ENCODE results near the gene MAP7. TPM values are rescaled to one million over a fixed set of nuclear protein-coding genes. Genes with fewer than 3 reads are reported as not detected.

Gene MAP7
- polyA plus RNA-seq, 1 donor from 2014 or later: 5.1 TPM

- Histone ChIP-seq H3K4me3 (ENCODE audit: low read length) (no peak overlapping the region), H3K27me3 (ENCODE audit: insufficient read depth, low read depth, low read length) (no peaks in the 10 kb centered on the region), H3K36me3 (ENCODE audit: insufficient read depth, low read length) (no peaks in the 10 kb centered on the region), H3F3A (ENCODE audit: insufficient read depth, low read length, poor library complexity, severe bottlenecking) (no peaks in the 10 kb centered on the region), H4K20me1 (ENCODE audit: insufficient read depth) (no peaks in the 10 kb centered on the region), H3K4me2 (ENCODE audit: low read length) (no peak overlapping the region), H2AFZ (ENCODE audit: low read depth, low read length) (no peak overlapping the region), H3K9me2 (ENCODE audit: insufficient read depth, low read length) (no peaks in the 10 kb centered on the region), H3K9me3 (ENCODE audit: low read length) (no peaks in the 10 kb centered on the region), H3K9ac (ENCODE audit: low read length) (no peak overlapping the region), H3K79me2 (replicated peaks; ENCODE audit: insufficient read depth, low read length) (no peaks in the 10 kb centered on the region), H3K27ac (ENCODE audit: low read length) (no peak overlapping the region)
- TF ChIP-seq RAD21 (conservative IDR thresholded peaks at IDR 0.05) (no peak), EP300 (conservative IDR thresholded peaks at IDR 0.05; ENCODE audit: poor library complexity, severe bottlenecking) (no peak), SMC3 (conservative IDR thresholded peaks at IDR 0.05; ENCODE audit: poor library complexity) (no peak), EZH2 (IDR thresholded peaks at IDR 0.05; ENCODE audit: borderline replicate concordance, insufficient read depth, low read length, poor library complexity, severe bottlenecking) (no peak), TAF1 (IDR thresholded peaks at IDR 0.05; ENCODE audit: low read depth) (no peak), POLR2AphosphoS5 (IDR thresholded peaks at IDR 0.05) (no peak), MXI1 (conservative IDR thresholded peaks at IDR 0.05; ENCODE audit: poor library complexity, severe bottlenecking) (no peak)
- TF ChIP-seq, protein P1, sequence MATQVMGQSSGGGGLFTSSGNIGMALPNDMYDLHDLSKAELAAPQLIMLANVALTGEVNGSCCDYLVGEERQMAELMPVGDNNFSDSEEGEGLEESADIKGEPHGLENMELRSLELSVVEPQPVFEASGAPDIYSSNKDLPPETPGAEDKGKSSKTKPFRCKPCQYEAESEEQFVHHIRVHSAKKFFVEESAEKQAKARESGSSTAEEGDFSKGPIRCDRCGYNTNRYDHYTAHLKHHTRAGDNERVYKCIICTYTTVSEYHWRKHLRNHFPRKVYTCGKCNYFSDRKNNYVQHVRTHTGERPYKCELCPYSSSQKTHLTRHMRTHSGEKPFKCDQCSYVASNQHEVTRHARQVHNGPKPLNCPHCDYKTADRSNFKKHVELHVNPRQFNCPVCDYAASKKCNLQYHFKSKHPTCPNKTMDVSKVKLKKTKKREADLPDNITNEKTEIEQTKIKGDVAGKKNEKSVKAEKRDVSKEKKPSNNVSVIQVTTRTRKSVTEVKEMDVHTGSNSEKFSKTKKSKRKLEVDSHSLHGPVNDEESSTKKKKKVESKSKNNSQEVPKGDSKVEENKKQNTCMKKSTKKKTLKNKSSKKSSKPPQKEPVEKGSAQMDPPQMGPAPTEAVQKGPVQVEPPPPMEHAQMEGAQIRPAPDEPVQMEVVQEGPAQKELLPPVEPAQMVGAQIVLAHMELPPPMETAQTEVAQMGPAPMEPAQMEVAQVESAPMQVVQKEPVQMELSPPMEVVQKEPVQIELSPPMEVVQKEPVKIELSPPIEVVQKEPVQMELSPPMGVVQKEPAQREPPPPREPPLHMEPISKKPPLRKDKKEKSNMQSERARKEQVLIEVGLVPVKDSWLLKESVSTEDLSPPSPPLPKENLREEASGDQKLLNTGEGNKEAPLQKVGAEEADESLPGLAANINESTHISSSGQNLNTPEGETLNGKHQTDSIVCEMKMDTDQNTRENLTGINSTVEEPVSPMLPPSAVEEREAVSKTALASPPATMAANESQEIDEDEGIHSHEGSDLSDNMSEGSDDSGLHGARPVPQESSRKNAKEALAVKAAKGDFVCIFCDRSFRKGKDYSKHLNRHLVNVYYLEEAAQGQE (IDR thresholded peaks at IDR 0.05; ENCODE audit: borderline replicate concordance): no peak
- TF ChIP-seq, protein P2, sequence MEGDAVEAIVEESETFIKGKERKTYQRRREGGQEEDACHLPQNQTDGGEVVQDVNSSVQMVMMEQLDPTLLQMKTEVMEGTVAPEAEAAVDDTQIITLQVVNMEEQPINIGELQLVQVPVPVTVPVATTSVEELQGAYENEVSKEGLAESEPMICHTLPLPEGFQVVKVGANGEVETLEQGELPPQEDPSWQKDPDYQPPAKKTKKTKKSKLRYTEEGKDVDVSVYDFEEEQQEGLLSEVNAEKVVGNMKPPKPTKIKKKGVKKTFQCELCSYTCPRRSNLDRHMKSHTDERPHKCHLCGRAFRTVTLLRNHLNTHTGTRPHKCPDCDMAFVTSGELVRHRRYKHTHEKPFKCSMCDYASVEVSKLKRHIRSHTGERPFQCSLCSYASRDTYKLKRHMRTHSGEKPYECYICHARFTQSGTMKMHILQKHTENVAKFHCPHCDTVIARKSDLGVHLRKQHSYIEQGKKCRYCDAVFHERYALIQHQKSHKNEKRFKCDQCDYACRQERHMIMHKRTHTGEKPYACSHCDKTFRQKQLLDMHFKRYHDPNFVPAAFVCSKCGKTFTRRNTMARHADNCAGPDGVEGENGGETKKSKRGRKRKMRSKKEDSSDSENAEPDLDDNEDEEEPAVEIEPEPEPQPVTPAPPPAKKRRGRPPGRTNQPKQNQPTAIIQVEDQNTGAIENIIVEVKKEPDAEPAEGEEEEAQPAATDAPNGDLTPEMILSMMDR (IDR thresholded peaks at IDR 0.05; ENCODE audit: poor library complexity, severe bottlenecking): no peak
These were observed 20.5 kb downstream of the MAP7 start for GRCh38 chr6:136529710-136530109.

GRCh38 chr6:136528477-136528876 lies 21.7 kb downstream of the MAP7 start:
- Histone ChIP-seq H4K20me1 (ENCODE audit: insufficient read depth) (no peaks in the 10 kb centered on the region), H3K9me2 (ENCODE audit: insufficient read depth, low read length) (no peaks in the 10 kb centered on the region), H3K27ac (ENCODE audit: low read length) (no peak overlapping the region), H3F3A (ENCODE audit: insufficient read depth, low read length, poor library complexity, severe bottlenecking) (no peaks in the 10 kb centered on the region), H3K4me2 (ENCODE audit: low read length) (no peak overlapping the region), H3K79me2 (replicated peaks; ENCODE audit: insufficient read depth, low read length) (no peaks in the 10 kb centered on the region), H2AFZ (ENCODE audit: low read depth, low read length) (no peak overlapping the region), H3K9me3 (ENCODE audit: low read length) (no peaks in the 10 kb centered on the region), H3K27me3 (ENCODE audit: insufficient read depth, low read depth, low read length) (no peaks in the 10 kb centered on the region), H3K9ac (ENCODE audit: low read length) (no peak overlapping the region), H3K4me3 (ENCODE audit: low read length) (no peak overlapping the region), H3K36me3 (ENCODE audit: insufficient read depth, low read length) (no peaks in the 10 kb centered on the region)
- TF ChIP-seq, protein P1 (IDR thresholded peaks at IDR 0.05; ENCODE audit: borderline replicate concordance): no peak
- TF ChIP-seq EP300 (conservative IDR thresholded peaks at IDR 0.05; ENCODE audit: poor library complexity, severe bottlenecking) (no peak), TAF1 (IDR thresholded peaks at IDR 0.05; ENCODE audit: low read depth) (no peak), SMC3 (conservative IDR thresholded peaks at IDR 0.05; ENCODE audit: poor library complexity) (no peak), RAD21 (conservative IDR thresholded peaks at IDR 0.05) (no peak), MXI1 (conservative IDR thresholded peaks at IDR 0.05; ENCODE audit: poor library complexity, severe bottlenecking) (no peak), POLR2AphosphoS5 (IDR thresholded peaks at IDR 0.05) (no peak), EZH2 (IDR thresholded peaks at IDR 0.05; ENCODE audit: borderline replicate concordance, insufficient read depth, low read length, poor library complexity, severe bottlenecking) (no peak)
- TF ChIP-seq, protein P2 (IDR thresholded peaks at IDR 0.05; ENCODE audit: poor library complexity, severe bottlenecking): no peak

Measured in neural cell (in vitro differentiated cells).